IPS DF 19.7 (cell line): ENCODE data around the gene PRMT6.
"Not testable (repeated sequence)": the region's sequence is repeated elsewhere in the genome, so short reads cannot be mapped to it uniquely, and the experiment has no call there.

ENCODE experiments used
- DNase-seq: peaks from one replicate; pipeline ENCODE4 v3.0.0-alpha.2; 2013; ENCODE audit warnings: low read depth, low spot score

PRMT6 gene

DNA sequence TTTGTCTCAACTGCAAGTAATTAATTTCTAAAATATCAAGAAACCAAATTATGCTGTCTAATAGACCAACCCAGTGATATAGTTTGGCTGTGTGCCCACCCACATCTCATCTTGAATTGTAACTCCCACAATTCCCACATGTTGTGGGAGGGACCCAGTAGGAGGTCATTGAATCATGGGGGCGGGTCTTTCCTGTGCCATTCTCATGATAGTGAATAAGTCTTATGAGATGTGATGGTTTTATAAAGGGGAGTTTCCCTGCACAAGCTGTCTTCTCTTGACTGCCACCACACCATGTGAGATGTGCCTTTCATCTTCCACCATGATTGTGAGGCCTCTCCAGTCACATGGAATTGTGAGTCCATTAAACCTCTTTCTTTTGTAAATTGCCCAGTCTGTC, 36.9 kb downstream of the PRMT6 start:
- DNase-seq: not testable (repeated sequence)

DNA sequence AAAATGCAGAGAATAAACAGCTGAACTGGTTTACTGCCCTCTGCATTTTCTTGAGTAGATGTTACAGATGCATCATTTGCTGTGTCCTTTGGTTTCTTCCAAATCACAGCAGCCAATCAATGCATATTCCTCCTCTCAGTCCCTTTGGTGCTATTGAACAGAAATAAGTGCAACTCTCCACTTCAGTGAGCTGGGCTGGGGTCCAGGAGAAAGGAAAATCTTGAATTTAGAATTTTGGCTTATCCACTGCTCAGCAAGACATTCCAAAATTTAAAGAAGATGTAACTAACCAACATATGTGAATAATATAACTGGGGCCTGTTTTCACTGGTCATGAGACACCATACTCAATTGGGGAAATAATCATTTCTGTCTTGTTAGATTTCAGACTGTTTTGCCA, 39.2 kb downstream of the PRMT6 start:
- no peak for DNase-seq

DNA sequence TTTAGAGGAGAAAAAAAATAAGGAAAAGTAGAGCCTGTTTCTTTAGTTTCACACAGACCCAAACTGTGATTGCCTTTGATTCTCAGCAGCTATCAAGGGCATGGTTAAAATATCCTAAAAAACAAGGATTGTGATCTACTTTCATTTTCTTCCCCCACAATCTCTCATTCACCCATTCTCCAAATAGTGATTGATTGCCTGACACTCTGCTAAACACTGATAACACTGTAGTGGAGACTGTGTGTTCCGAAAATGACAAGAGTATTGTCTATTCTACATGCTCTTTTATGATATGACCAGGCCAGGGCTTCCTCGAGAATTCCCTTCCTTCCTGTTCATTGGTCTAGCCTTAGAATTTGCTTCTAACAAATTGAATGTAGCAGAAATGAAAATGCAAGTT, 40.2 kb downstream of the PRMT6 start:
- DNase-seq: no peak

DNA sequence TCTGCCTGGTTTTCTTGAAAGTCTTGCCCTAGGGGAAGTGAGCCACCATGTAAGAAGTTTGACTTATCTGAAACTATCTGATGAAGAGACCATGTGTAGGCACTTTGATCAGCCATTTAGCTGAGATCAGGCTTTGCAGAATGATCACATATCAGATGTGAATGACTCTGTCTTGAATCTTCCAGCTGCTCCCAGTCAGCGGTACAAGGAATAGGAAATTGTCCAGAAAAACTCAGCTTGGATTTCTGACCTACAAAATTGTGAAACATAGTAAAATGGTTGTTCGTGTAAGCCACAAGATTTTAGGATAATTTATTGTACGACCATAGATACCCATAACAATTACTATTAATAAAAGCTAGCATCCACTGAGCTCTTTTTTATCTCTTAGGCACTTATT, 42.5 kb downstream of the PRMT6 start:
- DNase-seq: no peak

DNA sequence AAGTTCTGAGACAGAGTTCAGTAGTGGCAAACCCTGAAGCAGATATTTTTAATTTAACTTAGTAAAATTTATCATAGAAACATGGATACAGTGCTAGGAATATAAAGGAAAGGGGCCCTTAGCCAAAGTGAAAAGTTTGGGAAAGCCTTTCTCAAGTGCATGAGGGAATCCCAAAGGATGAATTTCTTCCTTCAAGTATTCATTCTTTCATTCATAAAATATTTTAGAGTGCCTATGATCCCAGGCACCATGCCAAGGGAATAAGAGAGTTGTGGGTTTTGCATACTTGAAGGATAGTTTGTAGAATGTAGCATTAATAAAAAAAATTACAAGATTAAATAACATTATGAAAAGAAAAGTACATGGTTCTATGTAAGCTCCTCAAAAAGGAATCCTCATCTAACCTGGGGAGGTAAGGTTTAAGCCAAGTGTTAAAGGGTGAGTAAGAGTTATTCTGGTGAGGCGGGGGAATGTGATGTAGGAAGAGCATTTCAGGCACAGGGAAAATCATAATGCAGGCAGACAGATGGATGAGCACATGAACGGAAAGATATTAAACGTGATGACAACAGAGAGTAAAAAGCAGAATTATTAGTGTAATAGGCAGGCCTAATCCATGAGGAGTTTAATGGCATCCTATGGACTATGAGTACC, 44.0 kb downstream of the PRMT6 start:
- no peak for DNase-seq

DNA sequence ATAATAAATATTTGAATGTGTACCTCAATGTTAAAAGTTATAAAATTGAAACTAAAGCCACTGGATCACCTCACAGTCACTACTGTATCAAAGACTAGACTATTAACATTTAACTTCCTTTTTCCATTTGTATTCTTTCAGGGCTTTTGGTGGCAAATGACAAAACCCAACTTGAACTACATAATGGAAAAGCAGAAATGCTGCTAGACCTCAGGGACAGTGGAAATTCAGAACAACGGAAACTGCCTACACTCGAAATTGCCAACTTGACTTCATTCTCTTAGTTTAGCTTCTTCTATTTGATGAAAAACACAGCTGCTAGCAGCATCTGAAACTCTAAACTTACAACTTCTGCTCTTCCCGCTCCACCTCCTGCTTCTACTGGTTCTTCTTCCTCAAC, 49.4 kb downstream of the PRMT6 start:
- DNase-seq: no peak
